ENCODE data around the gene GAP43. TPM values are rescaled to one million over a fixed set of nuclear protein-coding genes. Genes with fewer than 3 reads are reported as not detected.

GAP43 gene
- total RNA-seq, 3 donors from 2014 or later, result 0.16 TPM; not detected in 2

GRCh38 chr3:115693868-115694267 is 70.6 kb downstream of the GAP43 start:
- no peak for DNase-seq (ENCODE audit: low spot score in 2 of 2)
- H3K9me3 ChIP-seq, result no peaks in the 10 kb centered on the region
- H3K27ac ChIP-seq, result no peak overlapping the region
- H3K4me1 ChIP-seq, result no peaks in the 10 kb centered on the region
- H3K36me3 ChIP-seq, result no peaks in the 10 kb centered on the region
- TF ChIP-seq CTCF (IDR thresholded peaks at IDR 0.05), result no peak
- no peak for TF ChIP-seq POLR2AphosphoS5 (IDR thresholded peaks at IDR 0.05)
- TF ChIP-seq POLR2A (IDR thresholded peaks at IDR 0.05), result no peak
- no peak overlapping the region for H3K4me3 ChIP-seq
- intact Hi-C loops (cut with DNase I; ENCODE audit: low total_unique reads), result no loop called here
- H3K27me3 ChIP-seq, result no peaks in the 10 kb centered on the region

GRCh38 chr3:115695090-115695489 is 71.8 kb downstream of the GAP43 start:
- TF ChIP-seq POLR2AphosphoS5 (IDR thresholded peaks at IDR 0.05) (no peak), CTCF (IDR thresholded peaks at IDR 0.05) (no peak), POLR2A (IDR thresholded peaks at IDR 0.05) (no peak)
- H3K9me3 ChIP-seq, result no peaks in the 10 kb centered on the region
- no peak for DNase-seq (ENCODE audit: low spot score in 2 of 2)
- H3K36me3 ChIP-seq, result no peaks in the 10 kb centered on the region
- H3K27ac ChIP-seq, result no peak overlapping the region
- no peak overlapping the region for H3K4me3 ChIP-seq
- H3K4me1 ChIP-seq, result no peaks in the 10 kb centered on the region
- intact Hi-C loops (cut with DNase I; ENCODE audit: low total_unique reads), result no loop called here
- no peaks in the 10 kb centered on the region for H3K27me3 ChIP-seq

GRCh38 chr3:115697263-115698053 is 74.1 kb downstream of the GAP43 start:
- Histone ChIP-seq H3K4me3 (no peak overlapping the region), H3K27me3 (no peaks in the 10 kb centered on the region), H3K36me3 (no peaks in the 10 kb centered on the region), H3K4me1 (no peaks in the 10 kb centered on the region), H3K9me3 (no peaks in the 10 kb centered on the region), H3K27ac (no peak overlapping the region)
- DNase-seq (ENCODE audit: low spot score in 2 of 2), result no peak
- intact Hi-C loops (cut with DNase I; ENCODE audit: low total_unique reads), result no loop called here
- no peak for TF ChIP-seq POLR2AphosphoS5 (IDR thresholded peaks at IDR 0.05)
- TF ChIP-seq POLR2A (IDR thresholded peaks at IDR 0.05), result no peak
- no peak for TF ChIP-seq CTCF (IDR thresholded peaks at IDR 0.05)

- Histone ChIP-seq H3K4me3 (no peak overlapping the region), H3K9me3 (no peaks in the 10 kb centered on the region), H3K36me3 (no peaks in the 10 kb centered on the region), H3K4me1 (no peaks in the 10 kb centered on the region), H3K27ac (no peak overlapping the region), H3K27me3 (no peaks in the 10 kb centered on the region)
- intact Hi-C loops (cut with DNase I; ENCODE audit: low total_unique reads), result no loop called here
- TF ChIP-seq CTCF (IDR thresholded peaks at IDR 0.05) (no peak), POLR2A (IDR thresholded peaks at IDR 0.05) (no peak), POLR2AphosphoS5 (IDR thresholded peaks at IDR 0.05) (no peak)
- DNase-seq (ENCODE audit: low spot score in 2 of 2), result no peak
Measured at GRCh38 chr3:115698851-115699591, 75.7 kb downstream of the GAP43 start.

- Histone ChIP-seq H3K4me3 (no peak overlapping the region), H3K27me3 (no peaks in the 10 kb centered on the region), H3K27ac (no peak overlapping the region), H3K9me3 (no peaks in the 10 kb centered on the region), H3K36me3 (no peaks in the 10 kb centered on the region), H3K4me1 (no peaks in the 10 kb centered on the region)
- TF ChIP-seq POLR2AphosphoS5 (IDR thresholded peaks at IDR 0.05), result no peak
- no peak for TF ChIP-seq POLR2A (IDR thresholded peaks at IDR 0.05)
- TF ChIP-seq CTCF (IDR thresholded peaks at IDR 0.05), result no peak
- DNase-seq (ENCODE audit: low spot score in 2 of 2), result no peak
- intact Hi-C loops (cut with DNase I; ENCODE audit: low total_unique reads), result no loop called here
Measured at GRCh38 chr3:115699706-115700105, 76.4 kb downstream of the GAP43 start.

All from breast epithelium (tissue), 4 donors.